ENCODE measurements around the gene TECPR2. TPM values are rescaled to one million over a fixed set of nuclear protein-coding genes. Genes with fewer than 3 reads are reported as not detected.

Gene TECPR2
- total RNA-seq, 1 experiment from 2014 or later: 4.8 TPM

DNA sequence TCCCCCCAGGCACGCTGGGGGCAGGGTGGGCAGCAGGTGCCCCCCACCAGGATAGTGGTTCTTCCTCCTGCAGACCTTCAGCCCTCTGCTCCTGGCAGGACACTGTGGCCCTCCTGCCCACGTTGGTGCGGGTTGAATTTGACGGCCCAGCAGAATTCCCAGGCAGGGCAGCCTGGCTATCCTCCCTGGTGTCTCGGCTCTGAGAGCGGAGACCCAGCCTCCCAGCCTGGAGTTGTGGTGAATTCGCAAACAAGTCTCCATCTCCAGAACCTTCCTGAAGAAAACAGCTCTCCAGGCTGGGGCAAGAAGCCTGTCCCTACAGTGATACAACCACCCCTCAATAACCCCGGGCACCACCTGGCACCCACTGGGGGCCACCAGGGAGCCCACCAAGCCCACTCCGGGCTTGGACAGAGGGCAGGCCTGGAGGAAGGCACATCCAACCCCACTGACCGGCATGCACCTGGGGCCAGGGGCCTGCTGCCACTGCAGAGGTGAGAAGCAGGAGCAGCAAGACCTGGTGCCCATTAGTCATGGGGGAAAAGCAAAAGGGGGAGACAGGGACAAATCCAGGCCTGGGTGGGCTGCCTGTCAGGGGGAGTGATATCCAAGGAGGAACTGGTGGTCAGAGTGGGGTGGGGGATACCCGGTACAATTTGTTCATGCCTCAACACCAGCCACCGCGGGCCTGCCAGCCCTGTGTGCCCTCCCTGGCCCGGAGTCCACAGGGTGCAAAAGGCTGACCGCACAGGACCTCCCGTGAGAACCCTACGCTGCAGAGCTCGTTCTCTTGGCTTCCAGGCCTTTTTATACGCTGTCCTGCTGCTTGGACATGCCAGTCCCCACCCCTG lies 143.3 kb downstream of the TECPR2 start:
- Histone ChIP-seq H3K27me3 (replicated peaks) (no peaks in the 10 kb centered on the region), H3K4me1 (replicated peaks) (peaks cover 15% of the 10 kb centered on the region), H3K27ac (no peak overlapping the region), H3K9me3 (replicated peaks) (peaks cover 3% of the 10 kb centered on the region; the same call in 1 of the 2 replicates), H3K4me3 (no peak overlapping the region), H3K36me3 (peaks cover 15% of the 10 kb centered on the region)
- no peak for DNase-seq (ENCODE audit: low read depth in 1 of 2, low spot score in 2 of 2)

DNA sequence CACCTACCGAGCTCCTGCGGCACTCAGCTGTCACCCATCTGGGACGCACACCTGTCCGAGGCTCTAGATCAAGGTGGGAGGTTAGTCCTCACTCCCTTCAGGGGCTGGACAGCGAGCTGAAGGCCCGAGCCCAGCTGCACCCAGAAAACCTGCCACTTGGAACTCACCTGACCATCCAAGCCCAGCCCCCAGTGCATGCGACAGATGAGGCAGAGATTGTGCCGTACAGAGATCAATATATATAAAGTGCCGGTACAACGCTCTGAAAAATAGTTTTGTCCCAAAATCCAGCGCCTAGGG lies 143.8 kb downstream of the TECPR2 start:
- H3K27me3 ChIP-seq (replicated peaks): no peaks in the 10 kb centered on the region
- H3K9me3 ChIP-seq (replicated peaks): peaks cover 3% of the 10 kb centered on the region; the same call in 1 of the 2 replicates
- no peak overlapping the region for H3K4me3 ChIP-seq
- DNase-seq (ENCODE audit: low read depth in 1 of 2, low spot score in 2 of 2): no peak
- peaks cover 15% of the 10 kb centered on the region for H3K4me1 ChIP-seq (replicated peaks)
- peaks cover 15% of the 10 kb centered on the region for H3K36me3 ChIP-seq
- no peak overlapping the region for H3K27ac ChIP-seq

DNA sequence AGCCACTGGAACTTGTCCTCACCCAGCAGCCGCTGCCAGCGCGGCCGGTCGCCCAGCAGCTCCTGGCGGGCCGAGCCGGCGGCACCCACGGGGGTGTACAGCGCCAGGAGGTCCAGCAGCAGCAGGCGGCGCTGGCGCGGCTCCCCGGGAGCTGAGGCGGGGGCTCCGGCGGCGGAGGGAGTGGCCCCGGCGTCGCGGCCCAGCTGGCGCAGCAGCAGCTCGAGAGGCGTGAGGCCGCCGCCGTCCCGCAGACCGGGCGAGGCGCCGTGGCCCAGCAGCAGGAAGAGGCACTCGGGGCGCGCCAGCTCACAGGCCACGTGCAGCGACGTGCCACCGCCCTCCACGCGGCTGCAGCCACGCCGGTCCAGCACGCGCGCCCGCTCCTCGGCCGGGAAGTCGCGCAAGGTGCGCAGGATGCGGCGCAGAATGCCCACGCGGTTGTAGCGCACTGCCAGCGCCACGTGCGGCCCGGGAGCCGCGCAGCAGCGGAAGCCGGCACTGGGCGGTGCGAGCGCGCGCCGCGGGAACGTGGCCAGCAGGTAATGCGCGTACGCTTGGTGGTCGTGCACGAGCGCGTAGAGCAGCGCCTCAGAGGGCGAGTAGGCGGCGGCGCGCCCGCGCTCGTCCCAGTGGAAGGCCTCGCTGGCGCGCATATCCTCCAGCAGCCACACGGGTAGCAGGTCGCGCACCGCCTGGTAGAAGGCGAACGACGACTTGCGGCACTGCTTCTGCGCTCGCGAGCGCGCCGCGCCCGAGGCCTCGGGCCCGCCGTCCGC lies 144.5 kb downstream of the TECPR2 start:
- Histone ChIP-seq H3K9me3 (replicated peaks) (peaks cover 3% of the 10 kb centered on the region; the same call in 1 of the 2 replicates), H3K4me1 (replicated peaks) (peaks cover 15% of the 10 kb centered on the region), H3K27me3 (replicated peaks) (no peaks in the 10 kb centered on the region), H3K4me3 (no peak overlapping the region), H3K36me3 (peaks cover 15% of the 10 kb centered on the region), H3K27ac (no peak overlapping the region)
- no peak for DNase-seq (ENCODE audit: low read depth in 1 of 2, low spot score in 2 of 2)

DNA sequence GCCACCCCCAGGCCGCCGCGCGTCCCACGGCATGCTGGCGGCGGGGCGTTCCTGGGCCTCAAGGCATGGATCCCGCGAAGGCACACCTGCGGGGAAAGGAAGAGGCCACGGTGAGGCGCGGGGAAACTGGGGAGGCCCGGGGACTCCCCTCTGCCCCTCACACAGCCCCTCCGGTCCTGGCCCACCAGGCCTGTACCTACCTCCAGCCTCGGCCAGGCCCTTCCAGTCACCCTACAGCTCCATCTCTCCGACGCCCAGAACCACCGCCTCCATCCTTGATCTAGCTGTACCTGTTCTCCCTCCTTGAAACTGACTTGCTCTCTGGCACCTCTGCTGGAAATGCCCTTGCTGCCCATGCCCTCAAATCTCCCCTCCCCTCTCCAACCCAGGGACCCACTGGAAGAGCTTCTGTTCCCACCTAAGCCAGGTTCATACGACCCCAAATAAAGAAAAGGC lies 145.1 kb downstream of the TECPR2 start:
- DNase-seq (ENCODE audit: low read depth in 1 of 2, low spot score in 2 of 2): no peak
- Histone ChIP-seq H3K9me3 (replicated peaks) (peaks cover 3% of the 10 kb centered on the region; the same call in 1 of the 2 replicates), H3K36me3 (peaks cover 15% of the 10 kb centered on the region)

DNA sequence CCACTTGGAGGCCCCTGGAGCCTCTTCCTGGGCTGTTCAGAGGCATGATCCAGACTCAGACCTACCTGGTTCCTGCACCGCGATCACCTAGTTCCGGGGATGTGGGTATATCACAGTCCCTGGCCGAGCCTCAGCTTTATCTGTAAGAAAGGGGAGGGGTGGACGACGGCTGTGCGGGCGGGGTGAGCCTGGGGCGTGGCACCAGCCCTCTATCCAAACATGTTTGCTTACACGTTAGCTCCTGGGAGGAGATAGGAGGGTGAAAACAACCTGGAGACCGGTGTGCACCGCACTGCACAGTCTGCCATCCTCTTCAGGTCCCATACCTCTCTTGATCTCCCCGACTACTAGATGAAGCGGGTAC lies 145.7 kb downstream of the TECPR2 start:
- peak overlapping the region; percentile 77 for H3K4me3 ChIP-seq
- peaks cover 15% of the 10 kb centered on the region for H3K36me3 ChIP-seq
- H3K27me3 ChIP-seq (replicated peaks): no peaks in the 10 kb centered on the region
- H3K27ac ChIP-seq: no peak overlapping the region; the same call in 1 of the 2 replicates
- peaks cover 3% of the 10 kb centered on the region; the same call in 1 of the 2 replicates for H3K9me3 ChIP-seq (replicated peaks)
- H3K4me1 ChIP-seq (replicated peaks): peaks cover 15% of the 10 kb centered on the region
- no peak for DNase-seq (ENCODE audit: low read depth in 1 of 2, low spot score in 2 of 2)

More for the DNA sequence above, 145.1 kb downstream of the TECPR2 start:
- Histone ChIP-seq H3K27me3 (replicated peaks) (no peaks in the 10 kb centered on the region), H3K27ac (no peak overlapping the region), H3K4me1 (replicated peaks) (peaks cover 15% of the 10 kb centered on the region), H3K4me3 (no peak overlapping the region)

DNA sequence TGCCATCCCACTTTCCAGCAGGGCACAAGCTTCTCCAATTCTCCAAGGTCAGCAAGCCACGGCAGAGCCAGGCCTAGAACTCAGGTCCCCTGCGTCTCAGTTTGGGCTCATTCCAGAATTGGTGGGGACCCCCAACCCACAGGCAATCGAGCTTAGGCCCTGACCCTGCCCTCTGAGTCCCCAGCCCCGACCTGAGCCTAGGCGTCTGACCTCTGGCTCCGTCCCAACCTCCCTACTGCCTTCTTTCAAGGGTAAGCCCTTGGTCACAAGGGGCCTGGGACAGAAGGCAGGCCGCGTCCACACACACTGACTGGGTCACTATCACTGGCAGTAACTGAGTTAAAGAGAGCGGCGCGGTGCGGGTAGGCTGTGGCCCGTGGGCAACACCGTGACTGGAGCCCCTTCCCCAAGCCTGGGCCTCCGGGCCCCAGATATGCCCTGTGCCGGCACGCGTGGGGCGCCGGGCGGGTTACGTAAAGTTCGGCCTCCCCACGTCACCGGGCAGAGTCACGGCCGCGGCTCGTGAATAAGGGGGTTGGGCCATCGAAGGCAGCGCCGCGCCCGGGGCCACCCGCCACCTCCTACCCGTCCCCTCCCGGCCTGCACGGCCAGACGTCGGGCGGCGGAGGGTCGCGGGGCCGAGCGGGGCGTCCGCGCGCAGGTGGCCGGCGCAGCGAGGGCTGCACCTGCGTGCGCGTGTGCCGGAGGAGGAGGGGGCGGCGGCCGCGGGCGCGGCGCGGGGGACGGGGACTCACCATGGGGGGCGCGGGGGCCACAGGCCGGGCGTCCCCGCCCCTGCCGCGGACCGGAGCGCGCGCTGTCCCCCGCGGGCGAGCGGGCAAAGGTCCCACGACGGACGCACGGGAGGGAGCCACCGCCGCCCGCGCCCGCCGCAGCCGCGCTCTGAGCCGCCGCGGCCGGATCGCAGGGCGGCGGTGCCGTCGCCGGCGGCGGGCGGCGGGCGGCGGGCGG lies 146.3 kb downstream of the TECPR2 start:
- DNase-seq (ENCODE audit: low read depth in 1 of 2, low spot score in 2 of 2): peak in 1 of 2 experiments; percentile 43
- H3K27me3 ChIP-seq (replicated peaks): no peaks in the 10 kb centered on the region

DNA sequence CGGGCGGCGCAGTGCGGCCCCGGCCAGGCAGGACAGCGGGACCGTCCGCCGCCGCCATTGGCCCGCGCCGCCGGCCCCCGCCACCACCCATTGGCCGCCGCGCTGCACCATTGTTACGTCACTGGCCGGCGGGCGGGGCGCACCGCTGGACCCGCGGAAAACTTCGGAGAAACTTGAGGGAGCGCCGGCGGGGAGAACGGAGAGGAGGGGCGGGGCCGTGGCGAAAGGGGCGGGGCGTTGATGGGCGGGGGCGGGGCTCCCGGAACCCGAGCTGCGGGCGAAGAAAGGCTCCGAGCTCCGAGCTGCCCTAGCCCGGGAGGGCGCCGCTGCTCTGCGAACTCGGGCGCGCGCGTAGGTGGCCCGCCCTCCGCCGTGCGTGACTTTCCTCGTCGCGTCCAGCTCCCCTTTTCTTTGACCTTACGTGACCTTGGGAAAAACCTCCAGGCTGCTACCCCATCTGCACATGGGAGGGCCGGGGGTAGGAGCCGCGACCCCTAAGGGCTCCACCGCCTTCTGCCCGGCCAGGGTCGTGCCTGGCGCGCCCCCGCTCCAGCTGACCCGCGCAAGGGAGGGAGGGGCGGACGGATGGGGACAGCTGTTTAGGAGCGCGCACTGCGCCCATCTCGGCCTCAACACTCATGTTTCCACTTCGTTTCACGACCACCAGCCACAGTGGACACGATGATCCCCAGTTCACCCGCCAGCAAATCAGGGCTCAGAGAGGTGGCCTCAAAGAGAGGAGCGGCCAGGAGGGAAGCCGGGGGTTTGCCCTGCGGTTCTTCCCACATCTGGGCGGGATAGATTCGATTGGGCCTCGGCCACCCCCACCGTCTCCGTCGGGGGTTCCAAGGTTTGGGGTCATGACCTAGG lies 147.2 kb downstream of the TECPR2 start, which contains the start of gene ANKRD9:
TSS of gene ANKRD9 (minus strand) at position 31 of the 870 bp plus-strand sequence. CDS start 1,887 bp downstream, outside the sequence.
- Histone ChIP-seq H3K9me3 (replicated peaks) (peaks cover 3% of the 10 kb centered on the region; the same call in 1 of the 2 replicates), H3K36me3 (peaks cover 15% of the 10 kb centered on the region), H3K27ac (peak within 1 kb of the TSS; percentile 48), H3K4me1 (replicated peaks) (peaks cover 15% of the 10 kb centered on the region), H3K4me3 (peak within 1 kb of the TSS; percentile 77), H3K27me3 (replicated peaks) (no peaks in the 10 kb centered on the region)
- DNase-seq (ENCODE audit: low read depth in 1 of 2, low spot score in 2 of 2): peak; percentile 72 to 92

More for the DNA sequence above, 146.3 kb downstream of the TECPR2 start:
- H3K36me3 ChIP-seq: peaks cover 15% of the 10 kb centered on the region
- H3K9me3 ChIP-seq (replicated peaks): peaks cover 3% of the 10 kb centered on the region; the same call in 1 of the 2 replicates
- peaks cover 15% of the 10 kb centered on the region for H3K4me1 ChIP-seq (replicated peaks)
- peak overlapping the region; percentile 48 for H3K27ac ChIP-seq
- peak overlapping the region; percentile 77 for H3K4me3 ChIP-seq

DNA sequence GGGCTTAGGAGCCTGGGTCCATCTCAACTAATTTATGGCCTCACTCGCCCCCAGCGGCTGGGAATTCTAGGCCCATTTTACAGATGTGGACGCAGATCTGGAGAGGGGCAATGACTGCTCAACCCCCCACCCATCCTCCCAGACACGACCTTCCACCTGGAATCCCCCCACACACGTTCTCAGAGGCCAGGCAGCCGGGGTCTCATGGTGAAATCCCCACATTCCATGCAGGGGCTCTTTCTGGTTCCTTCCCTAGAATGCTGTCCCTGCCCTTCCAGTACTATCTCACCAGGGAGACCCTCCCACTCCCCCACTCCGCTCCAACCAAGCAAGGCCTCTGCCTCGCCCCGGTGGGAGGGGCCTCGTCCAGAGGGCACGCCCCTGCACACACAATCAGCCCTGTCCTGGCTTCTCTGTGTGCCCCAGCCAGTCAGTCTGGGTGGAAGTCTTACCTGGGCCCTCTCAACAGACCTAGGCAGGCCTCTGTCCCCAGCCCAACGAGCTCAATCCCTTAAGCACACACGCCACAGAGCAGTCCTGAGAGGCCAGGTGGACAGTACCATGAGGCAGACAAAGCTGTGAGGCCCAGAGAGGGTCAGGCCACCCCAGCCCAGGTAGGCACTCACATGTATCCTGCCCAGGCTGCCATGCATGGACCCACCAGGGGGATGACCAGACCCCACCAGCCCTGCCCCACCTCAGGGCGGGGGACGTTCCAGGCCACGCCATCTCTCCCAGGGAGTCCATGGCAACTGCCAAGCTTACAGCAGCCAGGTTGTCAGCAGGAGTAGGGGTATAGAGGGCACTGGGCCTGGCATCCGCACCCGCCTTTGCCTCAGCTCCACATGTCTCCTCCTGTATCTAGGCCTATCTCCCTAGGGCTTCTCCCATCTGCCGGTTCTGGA lies 148.1 kb downstream of the TECPR2 start:
- peaks cover 3% of the 10 kb centered on the region; the same call in 1 of the 2 replicates for H3K9me3 ChIP-seq (replicated peaks)
- H3K4me1 ChIP-seq (replicated peaks): peaks cover 15% of the 10 kb centered on the region
- H3K4me3 ChIP-seq: peak overlapping the region; percentile 47
- peaks cover 15% of the 10 kb centered on the region for H3K36me3 ChIP-seq
- H3K27me3 ChIP-seq (replicated peaks): no peaks in the 10 kb centered on the region
- H3K27ac ChIP-seq: no peak overlapping the region
- DNase-seq (ENCODE audit: low read depth in 1 of 2, low spot score in 2 of 2): no peak

DNA sequence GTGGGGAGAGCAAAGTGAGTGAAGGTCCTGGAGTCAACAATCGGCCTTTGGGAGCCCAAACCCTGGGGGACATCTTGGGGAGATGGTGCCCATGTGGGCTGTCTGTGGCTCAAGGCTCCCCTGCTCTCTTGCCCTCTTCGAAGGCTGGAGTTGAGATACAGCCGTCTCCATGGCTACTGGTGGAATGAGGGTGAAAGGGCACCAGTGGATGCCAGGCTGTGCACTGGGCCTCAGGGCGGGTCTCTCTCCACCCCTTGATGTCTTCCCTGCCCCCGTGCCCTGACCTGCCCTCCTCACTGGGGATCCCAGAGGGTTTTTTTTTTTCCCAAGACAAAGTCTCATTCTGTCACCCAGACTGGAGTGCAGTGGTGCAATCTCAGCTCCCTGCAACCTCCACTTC lies 148.8 kb downstream of the TECPR2 start:
- Histone ChIP-seq H3K9me3 (replicated peaks) (peaks cover 4% of the 10 kb centered on the region; the same call in 1 of the 2 replicates), H3K4me3 (no peak overlapping the region), H3K27ac (no peak overlapping the region), H3K4me1 (replicated peaks) (peaks cover 18% of the 10 kb centered on the region), H3K27me3 (replicated peaks) (no peaks in the 10 kb centered on the region), H3K36me3 (peaks cover 10% of the 10 kb centered on the region)
- no peak for DNase-seq (ENCODE audit: low read depth in 1 of 2, low spot score in 2 of 2)

DNA sequence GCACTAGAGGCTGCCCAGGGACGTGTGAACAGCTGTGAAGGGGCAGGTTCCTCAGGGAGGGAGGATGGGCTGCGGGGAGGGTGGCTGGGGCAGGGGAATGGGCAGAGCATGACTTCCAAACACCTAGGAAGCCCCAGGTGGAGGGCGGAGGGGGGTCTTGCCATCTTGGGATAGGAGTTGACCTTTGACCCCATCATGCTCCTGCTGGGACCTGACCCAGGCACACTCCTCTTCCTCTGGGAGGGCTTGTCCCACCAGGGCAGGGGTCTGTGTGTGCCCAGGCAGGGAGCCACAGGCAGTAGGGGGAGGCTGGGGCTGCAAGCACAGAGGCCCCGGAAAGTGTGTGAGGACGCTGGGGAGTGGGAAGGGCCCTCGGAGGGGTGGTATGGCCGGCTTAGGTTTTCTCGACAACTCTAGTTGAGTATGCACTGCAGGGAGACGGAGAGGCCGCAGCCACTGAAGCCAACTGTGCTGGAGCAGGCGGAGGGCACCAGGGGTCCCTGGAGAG lies 150.1 kb downstream of the TECPR2 start:
- Histone ChIP-seq H3K9me3 (replicated peaks) (peaks cover 7% of the 10 kb centered on the region; the same call in 1 of the 2 replicates), H3K27me3 (replicated peaks) (no peaks in the 10 kb centered on the region), H3K4me3 (no peak overlapping the region), H3K4me1 (replicated peaks) (peaks cover 28% of the 10 kb centered on the region), H3K36me3 (peaks cover 5% of the 10 kb centered on the region; the same call in 1 of the 2 replicates), H3K27ac (no peak overlapping the region)
- no peak for DNase-seq (ENCODE audit: low read depth in 1 of 2, low spot score in 2 of 2)

Measured in SJSA1 (cell line).